ENCODE measurements around the gene RAB11FIP4. TPM values are rescaled to one million over a fixed set of nuclear protein-coding genes. Genes with fewer than 3 reads are reported as not detected.

RAB11FIP4 gene
- total RNA-seq, 2 donors from 2014 or later: 35.6 to 62.2 TPM

GRCh38 chr17:31470592-31470991 is 79.1 kb downstream of the RAB11FIP4 start:
- Mint-ChIP-seq H3K4me1 (peaks cover 23% of the 10 kb centered on the region), H3K9me3 (no peaks in the 10 kb centered on the region), H3K27ac (no peak overlapping the region), H3K4me3 (no peak overlapping the region), H3K36me3 (ENCODE audit: low read depth) (no peaks in the 10 kb centered on the region), H3K27me3 (ENCODE audit: insufficient read depth) (no peaks in the 10 kb centered on the region)
- Histone ChIP-seq H3K27ac (ENCODE audit: low read depth, low read length) (no peak overlapping the region), H3K36me3 (ENCODE audit: control insufficient read depth, insufficient read depth, low read length) (no peaks in the 10 kb centered on the region), H3K4me3 (ENCODE audit: low read length) (no peak overlapping the region), H3K9ac (ENCODE audit: extremely low read depth, low read length, poor library complexity, severe bottlenecking) (no peak overlapping the region), H3K9me3 (ENCODE audit: control insufficient read depth, low read length) (no peaks in the 10 kb centered on the region), H3K4me1 (ENCODE audit: control insufficient read depth, insufficient read depth, low read length) (peaks cover 2% of the 10 kb centered on the region), H3K27me3 (ENCODE audit: control insufficient read depth, insufficient read depth, low read length, poor library complexity, severe bottlenecking) (no peaks in the 10 kb centered on the region)
- 85 to 100% methylated on average over 2 of the region's 2 CpGs for WGBS, 2 experiments (ENCODE audit: insufficient coverage in 1 of 2, insufficient read length in 1 of 2)
- no peak for DNase-seq
- TF ChIP-seq, protein P1, sequence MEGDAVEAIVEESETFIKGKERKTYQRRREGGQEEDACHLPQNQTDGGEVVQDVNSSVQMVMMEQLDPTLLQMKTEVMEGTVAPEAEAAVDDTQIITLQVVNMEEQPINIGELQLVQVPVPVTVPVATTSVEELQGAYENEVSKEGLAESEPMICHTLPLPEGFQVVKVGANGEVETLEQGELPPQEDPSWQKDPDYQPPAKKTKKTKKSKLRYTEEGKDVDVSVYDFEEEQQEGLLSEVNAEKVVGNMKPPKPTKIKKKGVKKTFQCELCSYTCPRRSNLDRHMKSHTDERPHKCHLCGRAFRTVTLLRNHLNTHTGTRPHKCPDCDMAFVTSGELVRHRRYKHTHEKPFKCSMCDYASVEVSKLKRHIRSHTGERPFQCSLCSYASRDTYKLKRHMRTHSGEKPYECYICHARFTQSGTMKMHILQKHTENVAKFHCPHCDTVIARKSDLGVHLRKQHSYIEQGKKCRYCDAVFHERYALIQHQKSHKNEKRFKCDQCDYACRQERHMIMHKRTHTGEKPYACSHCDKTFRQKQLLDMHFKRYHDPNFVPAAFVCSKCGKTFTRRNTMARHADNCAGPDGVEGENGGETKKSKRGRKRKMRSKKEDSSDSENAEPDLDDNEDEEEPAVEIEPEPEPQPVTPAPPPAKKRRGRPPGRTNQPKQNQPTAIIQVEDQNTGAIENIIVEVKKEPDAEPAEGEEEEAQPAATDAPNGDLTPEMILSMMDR (conservative IDR thresholded peaks at IDR 0.05): no peak

DNA sequence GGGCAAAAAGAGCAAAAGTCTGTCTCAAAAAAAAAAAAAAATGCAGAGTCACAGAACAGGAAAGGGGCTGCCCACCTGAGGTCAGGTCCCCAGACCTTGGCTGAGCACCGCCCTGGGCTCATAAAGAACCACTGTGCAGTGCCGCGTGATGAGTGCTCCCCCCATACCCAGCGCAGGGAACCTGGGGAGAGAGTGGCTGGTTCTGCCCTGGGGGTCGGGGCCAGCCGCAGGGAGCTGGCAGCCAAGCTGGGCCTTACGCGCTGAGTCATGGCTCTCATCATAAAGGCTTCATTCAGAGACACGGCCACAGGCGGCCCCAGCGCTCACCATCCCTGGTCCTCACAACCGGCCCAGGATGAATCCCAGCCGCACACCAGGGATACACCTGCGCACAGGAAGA is 80.7 kb downstream of the RAB11FIP4 start:
- peaks cover 2% of the 10 kb centered on the region for H3K4me1 ChIP-seq (ENCODE audit: control insufficient read depth, insufficient read depth, low read length)
- no peaks in the 10 kb centered on the region for H3K9me3 ChIP-seq (ENCODE audit: control insufficient read depth, low read length)
- no peaks in the 10 kb centered on the region for H3K27me3 ChIP-seq (ENCODE audit: control insufficient read depth, insufficient read depth, low read length, poor library complexity, severe bottlenecking)
- Mint-ChIP-seq H3K27me3 (ENCODE audit: insufficient read depth) (no peaks in the 10 kb centered on the region), H3K36me3 (ENCODE audit: low read depth) (no peaks in the 10 kb centered on the region), H3K4me3 (no peak overlapping the region), H3K9me3 (no peaks in the 10 kb centered on the region), H3K4me1 (peaks cover 24% of the 10 kb centered on the region), H3K27ac (no peak overlapping the region)
- DNase-seq: no peak
- no peaks in the 10 kb centered on the region for H3K36me3 ChIP-seq (ENCODE audit: control insufficient read depth, insufficient read depth, low read length)
- H3K27ac ChIP-seq (ENCODE audit: low read depth, low read length): no peak overlapping the region
- TF ChIP-seq, protein P1 (conservative IDR thresholded peaks at IDR 0.05): no peak
- no peak overlapping the region for H3K9ac ChIP-seq (ENCODE audit: extremely low read depth, low read length, poor library complexity, severe bottlenecking)
- WGBS, 2 experiments (ENCODE audit: insufficient coverage in 1 of 2, insufficient read length in 1 of 2): 93 to 96% methylated on average over 9 to 14 of the region's 14 CpGs
- H3K4me3 ChIP-seq (ENCODE audit: low read length): no peak overlapping the region

GRCh38 chr17:31475378-31476162 is 84.1 kb downstream of the RAB11FIP4 start:
- H3K36me3 ChIP-seq (ENCODE audit: control insufficient read depth, insufficient read depth, low read length): no peaks in the 10 kb centered on the region
- WGBS, 2 experiments (ENCODE audit: insufficient coverage in 1 of 2, insufficient read length in 1 of 2): 86 to 91% methylated on average over 10 to 16 of the region's 16 CpGs
- TF ChIP-seq, protein P1 (conservative IDR thresholded peaks at IDR 0.05): no peak
- H3K27ac ChIP-seq (ENCODE audit: low read depth, low read length): no peak overlapping the region
- H3K9ac ChIP-seq (ENCODE audit: extremely low read depth, low read length, poor library complexity, severe bottlenecking): no peak overlapping the region
- no peaks in the 10 kb centered on the region for H3K9me3 Mint-ChIP-seq
- H3K27ac Mint-ChIP-seq: no peak overlapping the region
- H3K27me3 ChIP-seq (ENCODE audit: control insufficient read depth, insufficient read depth, low read length, poor library complexity, severe bottlenecking): no peaks in the 10 kb centered on the region
- peaks cover 19% of the 10 kb centered on the region for H3K4me1 Mint-ChIP-seq
- H3K4me3 Mint-ChIP-seq: no peak overlapping the region
- DNase-seq: no peak
- H3K4me3 ChIP-seq (ENCODE audit: low read length): no peak overlapping the region
- H3K36me3 Mint-ChIP-seq (ENCODE audit: low read depth): no peaks in the 10 kb centered on the region
- H3K27me3 Mint-ChIP-seq (ENCODE audit: insufficient read depth): no peaks in the 10 kb centered on the region
- peaks cover 8% of the 10 kb centered on the region for H3K4me1 ChIP-seq (ENCODE audit: control insufficient read depth, insufficient read depth, low read length)
- H3K9me3 ChIP-seq (ENCODE audit: control insufficient read depth, low read length): no peaks in the 10 kb centered on the region

Measured in endodermal cell (in vitro differentiated cells).